H1 (cell line): ENCODE data around the gene SLC9A4. TPM values are rescaled to one million over a fixed set of nuclear protein-coding genes. Genes with fewer than 3 reads are reported as not detected.

ENCODE experiments used
- CTCF ChIA-PET: fragments of 300-600 bp; sonication (Branson Sonifier 250); formaldehyde crosslinking; loops from one replicate; lab custom pipeline; 2021; ENCODE audit not compliant: partially characterized antibody; lab: Charles Lee
- POLR2A ChIA-PET: fragments of 300-600 bp; sonication (Branson Sonifier 250); formaldehyde crosslinking; loops from one replicate; lab custom pipeline; 2021; ENCODE audit warnings: inconsistent platforms; ENCODE audit not compliant: partially characterized antibody; lab: Charles Lee
- DNase-seq, 2 experiments: peaks; one replicate each; pipeline versions ENCODE4 v3.0.0 to v3.0.0-alpha.2; 2010 to 2022; ENCODE audit warnings: low spot score in 2 of 2, low read depth in 1 of 2, mixed read lengths in 1 of 2
- FAIRE-seq: peaks from 2 replicates; lab custom pipeline; 2011; peaks lifted over from hg19 to GRCh38; lab: Jason Lieb, UNC
- H2AFZ ChIP-seq: 2 replicates; pipeline ENCODE4 v1.8.1; 2012; ENCODE audit warnings: low read length, inconsistent platforms
- H2AK5ac ChIP-seq: 2 replicates; pipeline ENCODE4 v1.6.1; 2013; ENCODE audit warnings: low read depth, low read length
- H2BK120ac ChIP-seq: replicated peaks from 2 replicates; pipeline ENCODE3; 2013; ENCODE audit warnings: low read depth, low read length, inconsistent platforms
- H2BK12ac ChIP-seq: 2 replicates; pipeline ENCODE4 v1.6.1; 2013; ENCODE audit warnings: low read depth, low read length
- H2BK15ac ChIP-seq: 2 replicates; pipeline ENCODE4 v1.6.1; 2013; ENCODE audit warnings: low read length
- H2BK20ac ChIP-seq: 2 replicates; pipeline ENCODE4 v1.6.1; 2013; ENCODE audit warnings: low read length
- H2BK5ac ChIP-seq: 2 replicates; pipeline ENCODE4 v1.6.1; 2013; ENCODE audit warnings: low read depth, low read length
- H3K14ac ChIP-seq: 2 replicates; pipeline ENCODE4 v1.6.1; 2013; ENCODE audit warnings: inconsistent platforms; ENCODE audit not compliant: insufficient read length
- H3K18ac ChIP-seq: 2 replicates; pipeline ENCODE4 v1.6.1; 2013; ENCODE audit warnings: low read length; ENCODE audit errors: extremely low read depth
- H3K23ac ChIP-seq: 2 replicates; pipeline ENCODE4 v1.6.1; 2013; ENCODE audit warnings: inconsistent platforms; ENCODE audit not compliant: insufficient read length
- H3K23me2 ChIP-seq: 2 replicates; pipeline ENCODE4 v1.6.1; 2013; ENCODE audit warnings: low read depth, low read length
- H3K27ac ChIP-seq: 2 replicates; pipeline ENCODE4 v1.6.1; 2011; ENCODE audit warnings: low read depth, low read length, inconsistent platforms
- H3K27me3 ChIP-seq, 4 experiments: replicated peaks in 1 of 4; 1 replicate in 1 of 4; 2 replicates in 3 of 4; pipeline versions ENCODE4 v1.6.1 to v1.8.1; 2011 to 2013; ENCODE audit warnings: low read length in 3 of 4, mild to moderate bottlenecking in 3 of 4, inconsistent platforms in 2 of 4, mixed read lengths in 2 of 4, moderate library complexity in 1 of 4; ENCODE audit not compliant: control insufficient read depth in 3 of 4, insufficient read depth in 3 of 4; ENCODE audit errors: extremely low read depth in 1 of 4
- H3K36me3 ChIP-seq, 4 experiments: 2 replicates each; pipeline versions ENCODE4 v1.6.1 to v1.8.1; 2011 to 2013; ENCODE audit warnings: mild to moderate bottlenecking in 4 of 4, low read length in 3 of 4, moderate library complexity in 2 of 4, control low read depth in 1 of 4, inconsistent platforms in 1 of 4; ENCODE audit not compliant: insufficient read depth in 4 of 4, control insufficient read depth in 2 of 4
- H3K4ac ChIP-seq: replicated peaks from 2 replicates; pipeline ENCODE3; 2013; ENCODE audit warnings: low read length, low read depth, mixed read lengths, inconsistent platforms; ENCODE audit not compliant: insufficient read length
- H3K4me1 ChIP-seq, 4 experiments: replicated peaks in 1 of 4; 1 replicate in 1 of 4; 2 replicates in 3 of 4; pipeline versions ENCODE4 v1.6.1 to v1.8.1; 2011 to 2013; ENCODE audit warnings: low read length in 3 of 4, inconsistent platforms in 2 of 4, mixed read lengths in 1 of 4; ENCODE audit not compliant: insufficient read depth in 4 of 4, control insufficient read depth in 3 of 4
- H3K4me2 ChIP-seq, 2 experiments: 2 replicates each; pipeline versions ENCODE4 v1.6.1 to v1.8.1; 2011 to 2013; ENCODE audit warnings: low read depth in 2 of 2, low read length in 2 of 2, control low read depth in 1 of 2, inconsistent platforms in 1 of 2, mild to moderate bottlenecking in 1 of 2; ENCODE audit not compliant: insufficient read depth in 1 of 2
- H3K4me3 ChIP-seq, 4 experiments: fragments of 200-600, 300-600 bp in 1 of 4; sonication (generic), shearing (Covaris generic), sonication (Bioruptor Twin) in 1 of 4; 2 replicates each; pipeline versions ENCODE4 v1.5.1 to v1.8.1; 2011 to 2016; ENCODE audit warnings: low read length in 4 of 4, low read depth in 3 of 4, control low read depth in 2 of 4, inconsistent platforms in 2 of 4, mild to moderate bottlenecking in 2 of 4, mixed read lengths in 1 of 4, moderate library complexity in 1 of 4; ENCODE audit not compliant: insufficient read depth in 2 of 4; ENCODE audit errors: extremely low read depth in 1 of 4
- H3K56ac ChIP-seq: replicated peaks from 2 replicates; pipeline ENCODE3; 2013; ENCODE audit warnings: low read depth, mild to moderate bottlenecking, mixed read lengths, low read length, inconsistent platforms; ENCODE audit not compliant: insufficient read length
- H3K79me1 ChIP-seq: 2 replicates; pipeline ENCODE4 v1.6.1; 2013; ENCODE audit warnings: low read depth, low read length, control low read depth
- H3K79me2 ChIP-seq, 2 experiments: 2 replicates each; pipeline versions ENCODE4 v1.6.1 to v1.8.1; 2012 to 2013; ENCODE audit warnings: low read length in 2 of 2, mild to moderate bottlenecking in 2 of 2, inconsistent platforms in 1 of 2; ENCODE audit not compliant: insufficient read depth in 2 of 2, control insufficient read depth in 1 of 2
- H3K9ac ChIP-seq, 4 experiments: replicated peaks in 1 of 4; 1 replicate in 1 of 4; 2 replicates in 3 of 4; pipeline versions ENCODE4 v1.6.1 to v1.8.1; 2011 to 2013; ENCODE audit warnings: low read depth in 3 of 4, low read length in 3 of 4, control low read depth in 2 of 4, mild to moderate bottlenecking in 2 of 4, moderate library complexity in 2 of 4, inconsistent platforms in 1 of 4; ENCODE audit errors: extremely low read depth in 1 of 4
- H3K9me3 ChIP-seq, 2 experiments: 2 replicates each; pipeline versions ENCODE4 v1.6.1 to v1.8.1; 2012 to 2013; ENCODE audit warnings: mild to moderate bottlenecking in 2 of 2, moderate library complexity in 2 of 2, control low read depth in 1 of 2, inconsistent platforms in 1 of 2, low read depth in 1 of 2, low read length in 1 of 2, mixed read lengths in 1 of 2; ENCODE audit not compliant: insufficient read depth in 2 of 2
- H4K20me1 ChIP-seq, 2 experiments: replicated peaks in 1 of 2; 2 replicates each; pipeline versions ENCODE3 to v1.8.1; 2011 to 2013; ENCODE audit warnings: inconsistent platforms in 2 of 2, low read length in 2 of 2, mild to moderate bottlenecking in 1 of 2; ENCODE audit not compliant: insufficient read depth in 2 of 2, control insufficient read depth in 1 of 2
- H4K5ac ChIP-seq: 2 replicates; pipeline ENCODE4 v1.6.1; 2013; ENCODE audit warnings: low read length, low read depth, mixed read lengths, inconsistent platforms; ENCODE audit not compliant: insufficient read length
- H4K8ac ChIP-seq: 2 replicates; pipeline ENCODE4 v1.8.0; 2013; ENCODE audit warnings: mild to moderate bottlenecking, moderate library complexity, low read length, inconsistent platforms; ENCODE audit not compliant: insufficient read depth; ENCODE audit errors: extremely low read depth
- H4K91ac ChIP-seq: replicated peaks from 2 replicates; pipeline ENCODE3; 2013; ENCODE audit warnings: low read length, mixed read lengths, inconsistent platforms; ENCODE audit not compliant: insufficient read length
- BCL11A ChIP-seq, 2 experiments: IDR thresholded peaks; one replicate each; pipeline ENCODE4 v1.6.1; 2011; ENCODE audit warnings: low read depth in 2 of 2, low read length in 2 of 2, mild to moderate bottlenecking in 2 of 2
- BRCA1 ChIP-seq: IDR thresholded peaks from 2 replicates; pipeline ENCODE4 v1.6.1; 2012; ENCODE audit warnings: low read depth, low read length, improper control_type of control experiment
- JUND ChIP-seq: IDR thresholded peaks from 2 replicates; pipeline ENCODE4 v1.6.1; 2011; ENCODE audit warnings: mild to moderate bottlenecking, improper control_type of control experiment, low read length
- YY1 ChIP-seq: IDR thresholded peaks from 2 replicates; pipeline ENCODE4 v1.6.1; 2011; ENCODE audit warnings: low read depth, mild to moderate bottlenecking, low read length
- WGBS, 2 experiments: shearing (Covaris generic) in 1 of 2; methylation state at CpG; one replicate each; pipeline versions ENCODE4 v1.1.6 to v1.1.7; 2013 to 2015; ENCODE audit warnings: low lambda C conversion rate in 2 of 2, mixed read lengths in 2 of 2, inconsistent platforms in 1 of 2, low coverage in 1 of 2, missing lambda C conversion rate in 1 of 2; ENCODE audit not compliant: insufficient replicate concordance in 2 of 2, insufficient coverage in 1 of 2, insufficient read length in 1 of 2; ENCODE audit errors: extremely low coverage in 1 of 2, missing lambda C conversion rate in 1 of 2; 5-methylcytosine and 5-hydroxymethylcytosine counted together
- polyA plus RNA-seq, 7 experiments: library from polyadenylated mRNA; depleted of rRNA in 3 of 7; stranded (reverse) in 5 of 7; unstranded in 2 of 7; fragments of >200 nt in 5 of 7; fragments of 200-250 nt in 2 of 7; gene quantifications; 1 replicate in 5 of 7; 2 replicates in 1 of 7; 4 replicates in 1 of 7; pipeline versions ENCODE4 v1.2.1 to v1.2.3, GENCODE V29; 2011 to 2013; ENCODE audit warnings: missing spikeins in 2 of 7, mixed read lengths in 2 of 7
- total RNA-seq: library from RNA; stranded (reverse); fragmentation: NEBNext Ultra II Directional; extraction: Animal tissue kit (Norgen Biotek cat#: 25700); gene quantifications from 2 replicates; pipeline ENCODE4 v1.2.1, GENCODE V29; 2021

The SLC9A4 gene
- total and polyA plus RNA-seq, 2 of the 8 experiments (the other 6 are each of a cell fraction or from before 2014, with no cell fraction given): not detected

DNA sequence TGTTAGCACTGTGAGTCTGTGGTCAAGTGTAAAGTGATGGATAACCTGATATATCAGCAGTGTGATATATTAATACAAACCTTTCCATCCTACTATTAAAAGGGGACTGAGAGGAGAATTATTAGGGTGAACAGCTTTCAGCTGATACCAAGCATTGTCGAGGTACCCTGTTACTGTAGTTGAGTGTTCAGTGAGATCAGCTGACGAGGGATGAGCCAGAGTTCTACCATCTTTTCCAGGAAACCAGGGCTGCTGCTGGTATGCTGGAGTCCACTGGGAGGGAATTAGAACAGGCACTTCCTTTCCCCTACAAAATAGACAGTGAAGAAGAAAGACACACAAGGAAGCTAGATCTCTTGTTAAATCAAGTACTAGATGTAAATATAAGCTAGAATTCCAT lies 49.7 kb upstream of the SLC9A4 start:
- Histone ChIP-seq H2BK20ac (no peak overlapping the region), H3K18ac (no peak overlapping the region), H3K79me1 (no peaks in the 10 kb centered on the region), H3K23ac (no peak overlapping the region), H4K20me1 (no peaks in the 10 kb centered on the region), H3K4ac (no peak overlapping the region), H2BK5ac (no peak overlapping the region), H3K27ac (no peak overlapping the region), H3K4me2 (no peak overlapping the region), H2AK5ac (no peak overlapping the region), H2BK15ac (no peak overlapping the region), H4K8ac (no peak overlapping the region), H3K9ac (no peak overlapping the region), H3K79me2 (no peaks in the 10 kb centered on the region), H4K5ac (no peak overlapping the region), H3K27me3 (no peaks in the 10 kb centered on the region), H3K14ac (no peak overlapping the region), H3K36me3 (no peaks in the 10 kb centered on the region), H3K56ac (no peak overlapping the region), H4K91ac (no peak overlapping the region), H3K9me3 (no peaks in the 10 kb centered on the region), H2BK120ac (no peak overlapping the region), H2AFZ (no peak overlapping the region), H3K23me2 (no peaks in the 10 kb centered on the region), H3K4me3 (no peak overlapping the region), H3K4me1 (no peaks in the 10 kb centered on the region), H2BK12ac (no peak overlapping the region)
- ChIA-PET POLR2A (no interaction called here), CTCF (interaction anchor here (0.9 to 1.7 kb wide), 4 partner anchors 50 to 188 kb away, joined by 3 to 4 read pairs (median 4); partner anchors contain the start of gene SLC9A4)
- DNase-seq (no peak), FAIRE-seq (no peak)
- TF ChIP-seq YY1 (no peak), BRCA1 (no peak), BCL11A (IDR thresholded peaks at IDR 0.05; ENCODE audit: low read depth in 2 of 2, low read length in 2 of 2) (no peak), JUND (no peak)
- WGBS, 2 experiments: 76% methylated on average over 2 of the region's 2 CpGs; no CpG with 5 or more reads in 1 of the 2 experiments
